Right ventricle myocardium superior (tissue), 1 donor: Measurements from ENCODE around the gene OLFML2B. TPM values are rescaled to one million over a fixed set of nuclear protein-coding genes. Genes with fewer than 3 reads are reported as not detected.

Source experiments
- ATAC-seq: fragments of 200-7000 bp; cut with Tn5 transposase; one replicate; pipeline ENCODE4 v1.9.1; 2020; ENCODE audit warnings: mild to moderate bottlenecking; ENCODE audit not compliant: poor library complexity
- DNase-seq: peaks from one replicate; pipeline ENCODE4 v3.0.0-alpha.2; 2020
- intact Hi-C: fragments of 100-400 bp; cut with DNase I; formaldehyde crosslinking; loops from one replicate; pipeline ENCODE4 v1.11.2; 2022
- total RNA-seq: library from RNA; stranded (reverse); fragmentation: NEBNext Ultra II Directional; extraction: Animal tissue kit (Norgen Biotek cat#: 25700); gene quantifications from one replicate; pipeline ENCODE4 v1.2.1, GENCODE V29; 2021
- donor health status: DM: no; HTN: yes; CAD: no; lungs with severe emphysema.

Gene OLFML2B
- total RNA-seq, 1 donor from 2014 or later: 2.2 TPM

- ATAC-seq: no peak
- DNase-seq: no peak
- intact Hi-C loops: no loop called here
These were observed 88.4 kb downstream of the OLFML2B start for GRCh38 chr1:161935264-161935663.

- DNase-seq (no peak), ATAC-seq (peak; percentile 38)
- intact Hi-C loops: no loop called here
These were observed 89.8 kb downstream of the OLFML2B start for GRCh38 chr1:161933592-161934588.

Other genes with a start within 250 kb of the OLFML2B start
- gene NOS1AP, start 45.8 kb upstream of the OLFML2B start, total RNA-seq: 4.6 TPM